ENCODE results near the gene KCTD10. TPM values are rescaled to one million over a fixed set of nuclear protein-coding genes. Genes with fewer than 3 reads are reported as not detected.
A peak's percentile ranks its signal among the peaks of the same experiment; 100 is the strongest.

KCTD10 gene
- total RNA-seq, 1 experiment from 2014 or later, result 44.9 TPM

GRCh38 chr12:109481863-109482262 lies 4.8 kb upstream of the KCTD10 start:
- no peaks in the 10 kb centered on the region for H3K27me3 Mint-ChIP-seq (ENCODE audit: insufficient read depth, unreplicated experiment)
- POLR2A ChIA-PET, result no interaction called here
- H3K4me1 Mint-ChIP-seq (ENCODE audit: insufficient read depth, unreplicated experiment), result no peaks in the 10 kb centered on the region
- intact Hi-C loops (cut with micrococcal nuclease), result no loop called here
- H3K36me3 Mint-ChIP-seq (ENCODE audit: insufficient read depth, unreplicated experiment), result peaks cover 46% of the 10 kb centered on the region
- no peak for TF ChIP-seq CTCF (IDR thresholded peaks at IDR 0.05; ENCODE audit: unreplicated experiment)
- no TSS peak for BruUV-seq (replicated peaks)
- DNase-seq (ENCODE audit: unreplicated experiment), result no peak
- no peak overlapping the region for H3K4me3 Mint-ChIP-seq (ENCODE audit: unreplicated experiment)
- H3K9me3 Mint-ChIP-seq (ENCODE audit: unreplicated experiment), result no peaks in the 10 kb centered on the region
- H3K27ac Mint-ChIP-seq (ENCODE audit: low read depth, unreplicated experiment), result no peak overlapping the region
- CTCF ChIA-PET, result interaction anchor here (1.4 kb wide), 1 partner anchor 54 kb away, joined by 3 read pairs; no protein-coding TSS in a partner anchor

- Mint-ChIP-seq H3K9me3 (ENCODE audit: unreplicated experiment) (no peaks in the 10 kb centered on the region), H3K27me3 (ENCODE audit: insufficient read depth, unreplicated experiment) (no peaks in the 10 kb centered on the region), H3K36me3 (ENCODE audit: insufficient read depth, unreplicated experiment) (peaks cover 34% of the 10 kb centered on the region), H3K27ac (ENCODE audit: low read depth, unreplicated experiment) (no peak overlapping the region), H3K4me1 (ENCODE audit: insufficient read depth, unreplicated experiment) (no peaks in the 10 kb centered on the region), H3K4me3 (ENCODE audit: unreplicated experiment) (no peak overlapping the region)
- no TSS peak for BruUV-seq (replicated peaks)
- ChIA-PET CTCF (interaction anchor here (1.4 kb wide), 1 partner anchor 52 kb away, joined by 3 read pairs; no protein-coding TSS in a partner anchor), POLR2A (no interaction called here)
- DNase-seq (ENCODE audit: unreplicated experiment), result no peak
- intact Hi-C loops (cut with micrococcal nuclease), result no loop called here
- no peak for TF ChIP-seq CTCF (IDR thresholded peaks at IDR 0.05; ENCODE audit: unreplicated experiment)
Observed at GRCh38 chr12:109480356-109480755, 3.3 kb upstream of the KCTD10 start.

- intact Hi-C loops (cut with micrococcal nuclease), result no loop called here
- H3K9me3 Mint-ChIP-seq (ENCODE audit: unreplicated experiment), result no peaks in the 10 kb centered on the region
- H3K27me3 Mint-ChIP-seq (ENCODE audit: insufficient read depth, unreplicated experiment), result no peaks in the 10 kb centered on the region
- H3K36me3 Mint-ChIP-seq (ENCODE audit: insufficient read depth, unreplicated experiment), result peaks cover 28% of the 10 kb centered on the region
- DNase-seq (ENCODE audit: unreplicated experiment), result no peak
- H3K27ac Mint-ChIP-seq (ENCODE audit: low read depth, unreplicated experiment), result no peak overlapping the region
- CTCF ChIA-PET, result no interaction called here
- no TSS peak for BruUV-seq (replicated peaks)
- no peaks in the 10 kb centered on the region for H3K4me1 Mint-ChIP-seq (ENCODE audit: insufficient read depth, unreplicated experiment)
- POLR2A ChIA-PET, result no interaction called here
- no peak for TF ChIP-seq CTCF (IDR thresholded peaks at IDR 0.05; ENCODE audit: unreplicated experiment)
- no peak overlapping the region for H3K4me3 Mint-ChIP-seq (ENCODE audit: unreplicated experiment)
Observed at GRCh38 chr12:109479761-109480160, 2.7 kb upstream of the KCTD10 start.

- DNase-seq (ENCODE audit: unreplicated experiment), result no peak
- peaks cover 15% of the 10 kb centered on the region for H3K36me3 Mint-ChIP-seq (ENCODE audit: insufficient read depth, unreplicated experiment)
- H3K9me3 Mint-ChIP-seq (ENCODE audit: unreplicated experiment), result no peaks in the 10 kb centered on the region
- peaks cover 3% of the 10 kb centered on the region for H3K4me1 Mint-ChIP-seq (ENCODE audit: insufficient read depth, unreplicated experiment)
- POLR2A ChIA-PET, result interaction anchor here (0.6 to 8.5 kb wide), 11 partner anchors 8 to 521 kb away, joined by 3 to 130 read pairs (median 4); partner anchors contain the start of genes MMAB and MVK
- TF ChIP-seq CTCF (IDR thresholded peaks at IDR 0.05; ENCODE audit: unreplicated experiment), result no peak
- peak overlapping the region; percentile 100 for H3K27ac Mint-ChIP-seq (ENCODE audit: low read depth, unreplicated experiment)
- BruUV-seq (replicated peaks), result TSS peak; percentile 73
- no peaks in the 10 kb centered on the region for H3K27me3 Mint-ChIP-seq (ENCODE audit: insufficient read depth, unreplicated experiment)
- intact Hi-C loops (cut with micrococcal nuclease), result loop anchor here (1.0 to 2.0 kb wide), 3 partner anchors 15 to 50 kb away; no protein-coding TSS in a partner anchor
- H3K4me3 Mint-ChIP-seq (ENCODE audit: unreplicated experiment), result peak overlapping the region; percentile 88
- CTCF ChIA-PET, result interaction anchor here (0.8 to 1.5 kb wide), 3 partner anchors 41 to 49 kb away, joined by 3 to 7 read pairs (median 3); no protein-coding TSS in a partner anchor
Observed at GRCh38 chr12:109477963-109478315, 839 bp upstream of the KCTD10 start.

All from MCF 10A (cell line).